ENCODE results near the gene CHORDC1.

CHORDC1 gene

GRCh38 chr11:90222459-90223247 is at the start of gene CHORDC1:
CHORDC1 (minus strand) TSS chr11:90223049; CDS start chr11:90222954, 95 bp downstream.
- H3K27ac Mint-ChIP-seq, result peak within 1 kb of the TSS; percentile 100
- peak; percentile 89 for DNase-seq
- peaks cover 26% of the 10 kb centered on the region for H3K36me3 Mint-ChIP-seq (ENCODE audit: low read depth)
- peak within 1 kb of the TSS; percentile 99 for H3K4me3 Mint-ChIP-seq
- peaks cover 11% of the 10 kb centered on the region for H3K9me3 Mint-ChIP-seq
- TF ChIP-seq CTCF (IDR thresholded peaks at IDR 0.05), result no peak
- H3K27me3 Mint-ChIP-seq (ENCODE audit: low read depth, poor library complexity), result no peaks in the 10 kb centered on the region
- H3K4me1 Mint-ChIP-seq, result peaks cover 44% of the 10 kb centered on the region

DNA sequence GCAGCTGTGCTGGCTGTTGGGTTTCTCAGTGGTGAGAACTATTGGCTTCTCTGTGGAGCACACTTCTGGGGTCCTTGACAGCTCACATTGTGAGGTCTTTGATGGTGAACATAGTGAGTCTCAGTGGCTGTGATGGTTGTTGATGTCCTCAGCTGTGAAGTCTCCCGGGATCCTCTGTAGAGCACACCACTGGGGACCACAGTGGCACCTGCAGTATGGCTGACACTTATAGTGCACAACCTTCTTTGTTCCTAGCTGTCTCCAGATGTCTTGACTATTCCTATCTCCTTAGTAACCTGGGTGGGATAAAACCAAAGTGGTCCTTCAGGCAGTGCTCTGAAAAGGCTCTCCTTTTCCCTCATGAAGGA is 34.3 kb upstream of the CHORDC1 start:
- H3K27ac Mint-ChIP-seq, result no peak overlapping the region
- H3K4me3 Mint-ChIP-seq, result no peak overlapping the region
- no peaks in the 10 kb centered on the region for H3K4me1 Mint-ChIP-seq
- no peaks in the 10 kb centered on the region for H3K27me3 Mint-ChIP-seq (ENCODE audit: low read depth, poor library complexity)
- H3K9me3 Mint-ChIP-seq, result peaks cover 7% of the 10 kb centered on the region
- H3K36me3 Mint-ChIP-seq (ENCODE audit: low read depth), result no peaks in the 10 kb centered on the region
- TF ChIP-seq CTCF (IDR thresholded peaks at IDR 0.05), result no peak
- DNase-seq, result no peak

- Mint-ChIP-seq H3K4me3 (no peak overlapping the region), H3K9me3 (peaks cover 7% of the 10 kb centered on the region), H3K27me3 (ENCODE audit: low read depth, poor library complexity) (no peaks in the 10 kb centered on the region), H3K4me1 (no peaks in the 10 kb centered on the region), H3K27ac (no peak overlapping the region), H3K36me3 (ENCODE audit: low read depth) (no peaks in the 10 kb centered on the region)
- DNase-seq, result no peak
- no peak for TF ChIP-seq CTCF (IDR thresholded peaks at IDR 0.05)
These were observed 33.7 kb upstream of the CHORDC1 start for GRCh38 chr11:90256404-90257157.

GRCh38 chr11:90254065-90254464 is 31.2 kb upstream of the CHORDC1 start:
- DNase-seq, result no peak
- no peak overlapping the region for H3K27ac Mint-ChIP-seq
- H3K9me3 Mint-ChIP-seq, result peaks cover 7% of the 10 kb centered on the region
- H3K36me3 Mint-ChIP-seq (ENCODE audit: low read depth), result no peaks in the 10 kb centered on the region
- no peak for TF ChIP-seq CTCF (IDR thresholded peaks at IDR 0.05)
- H3K27me3 Mint-ChIP-seq (ENCODE audit: low read depth, poor library complexity), result no peaks in the 10 kb centered on the region
- H3K4me1 Mint-ChIP-seq, result no peaks in the 10 kb centered on the region
- no peak overlapping the region for H3K4me3 Mint-ChIP-seq

GRCh38 chr11:90252053-90252452 is 29.2 kb upstream of the CHORDC1 start:
- DNase-seq, result no peak
- Mint-ChIP-seq H3K4me1 (no peaks in the 10 kb centered on the region), H3K9me3 (peaks cover 7% of the 10 kb centered on the region), H3K36me3 (ENCODE audit: low read depth) (no peaks in the 10 kb centered on the region), H3K4me3 (no peak overlapping the region), H3K27ac (no peak overlapping the region), H3K27me3 (ENCODE audit: low read depth, poor library complexity) (no peaks in the 10 kb centered on the region)
- no peak for TF ChIP-seq CTCF (IDR thresholded peaks at IDR 0.05)

Data from nephron progenitor cell (in vitro differentiated cells).